ENCODE results near the gene GGTLC1.
"Not testable (repeated sequence)": the region's sequence is repeated elsewhere in the genome, so short reads cannot be mapped to it uniquely, and the experiment has no call there.

- not testable (repeated sequence) for TF ChIP-seq EZH2phosphoT487 (IDR thresholded peaks at IDR 0.05; ENCODE audit: low read length); CTCF (IDR thresholded peaks at IDR 0.05; ENCODE audit: low read length); EZH2 (optimal IDR thresholded peaks at IDR 0.05; ENCODE audit: low read depth, low read length)
Measured at GRCh38 chr20:23978457-23978856, 10.1 kb downstream of the GGTLC1 start.

Data from MM.1S (cell line).